GM12864 (cell line): ENCODE measurements around the gene SEMA3C.

Source experiments
- DNase-seq: peaks from one replicate; pipeline ENCODE4 v3.0.0-alpha.2; 2011; ENCODE audit warnings: low read depth
- H3K4me3 ChIP-seq: 2 replicates; pipeline ENCODE4 v1.5.1; 2011; ENCODE audit warnings: mild to moderate bottlenecking, low read depth, low read length, control low read depth
- CTCF ChIP-seq: IDR thresholded peaks from 2 replicates; pipeline ENCODE4 v1.5.1; 2011; ENCODE audit warnings: low read depth, mild to moderate bottlenecking, moderate library complexity, low read length, control low read depth, inconsistent platforms; ENCODE audit errors: missing control alignments

Gene SEMA3C

DNA sequence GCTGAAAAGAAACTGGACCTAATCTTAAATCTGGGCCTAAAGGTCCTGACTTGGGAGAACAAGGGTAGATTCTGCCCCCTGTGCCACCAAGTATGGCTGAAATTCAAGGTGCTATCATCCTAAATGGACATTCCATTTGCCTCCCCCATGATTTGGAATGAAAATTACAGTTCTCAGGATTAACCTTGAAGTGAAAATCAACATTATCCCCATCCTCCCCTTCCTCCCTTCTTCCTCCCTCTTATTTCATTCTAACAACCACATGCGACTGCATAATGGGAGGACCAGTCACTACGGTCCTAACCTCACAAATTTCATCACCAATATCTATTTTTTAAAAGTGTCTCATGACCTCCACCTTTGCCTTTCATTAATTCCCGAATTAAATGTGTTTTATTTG, 62.1 kb downstream of the SEMA3C start:
- no peak for DNase-seq
- no peak overlapping the region for H3K4me3 ChIP-seq
- TF ChIP-seq CTCF, result no peak

- TF ChIP-seq CTCF, result no peak
- no peak for DNase-seq
- H3K4me3 ChIP-seq, result no peak overlapping the region
Measured at GRCh38 chr7:80851896-80852476, 66.9 kb downstream of the SEMA3C start.

- no peak for TF ChIP-seq CTCF
- no peak overlapping the region for H3K4me3 ChIP-seq
- no peak for DNase-seq
Measured at GRCh38 chr7:80848841-80849240, 70.0 kb downstream of the SEMA3C start.

GRCh38 chr7:80847895-80848294, 71.0 kb downstream of the SEMA3C start:
- DNase-seq, result no peak
- TF ChIP-seq CTCF, result no peak
- H3K4me3 ChIP-seq, result no peak overlapping the region

GRCh38 chr7:80847027-80847426, 71.8 kb downstream of the SEMA3C start:
- H3K4me3 ChIP-seq, result no peak overlapping the region
- TF ChIP-seq CTCF, result no peak
- no peak for DNase-seq

DNA sequence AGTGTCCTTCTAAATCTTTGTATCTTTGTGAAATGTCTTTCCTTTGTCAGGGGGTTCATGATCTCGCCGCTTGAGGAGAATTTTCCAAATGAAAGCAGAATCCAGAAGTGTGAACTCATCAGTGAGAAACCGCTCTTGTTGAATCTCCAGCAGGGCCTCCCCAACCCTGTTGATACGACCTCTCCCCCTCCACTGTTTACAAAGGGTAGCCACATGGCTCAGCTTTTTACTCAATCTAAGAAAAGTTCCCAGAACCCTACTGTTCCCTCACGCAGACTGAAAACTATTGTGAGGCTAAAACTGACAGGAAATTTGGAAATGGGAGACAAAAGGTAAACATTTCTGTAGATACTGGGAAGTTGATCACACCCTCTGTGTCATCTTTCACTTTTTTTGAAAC, 73.9 kb downstream of the SEMA3C start:
- H3K4me3 ChIP-seq, result no peak overlapping the region
- DNase-seq, result no peak
- TF ChIP-seq CTCF, result no peak

DNA sequence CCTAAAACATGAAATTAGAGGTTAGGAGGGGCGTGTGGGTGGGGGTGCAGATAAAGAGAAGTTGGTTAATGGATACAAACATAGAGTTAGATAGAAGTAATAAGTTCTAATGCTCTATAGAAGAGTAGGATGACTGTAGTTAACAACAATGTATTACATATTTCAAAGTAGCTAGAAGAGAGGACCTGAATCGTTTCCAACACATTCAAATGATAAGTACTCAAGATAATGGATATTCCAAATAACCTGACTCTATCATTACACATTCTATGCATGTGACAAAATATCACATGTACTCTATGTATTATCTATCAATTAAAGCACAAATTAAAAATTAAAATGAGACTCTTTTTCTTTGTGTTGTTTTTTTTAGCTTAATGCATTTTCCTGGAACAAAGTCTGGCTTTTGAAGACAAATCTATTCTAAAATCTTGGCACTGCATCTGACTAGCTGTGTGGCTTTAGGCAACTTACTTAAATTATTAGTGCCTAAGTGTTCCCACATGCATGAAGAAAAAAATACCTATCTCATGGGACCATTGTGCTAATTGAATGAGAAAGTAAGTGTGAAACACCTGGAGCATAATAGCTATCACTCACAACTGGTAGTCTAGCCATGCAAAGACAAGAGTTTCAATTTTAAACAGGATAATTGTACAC, 75.7 kb downstream of the SEMA3C start:
- no peak for DNase-seq
- no peak overlapping the region for H3K4me3 ChIP-seq
- TF ChIP-seq CTCF, result no peak
